Inflammatory macrophage treated with lipopolysaccharide for 1 hour (primary cell): Measurements from ENCODE around the gene LPP.
A peak's percentile ranks its signal among the peaks of the same experiment; 100 is the strongest.

Source experiments
- DNase-seq, 2 donors: peaks; one replicate each; pipeline ENCODE4 v3.0.0-alpha.2; 2020 to 2022

LPP gene

GRCh38 chr3:188497021-188497420 is 343.1 kb downstream of the LPP start:
- no peak for DNase-seq

- DNase-seq = peak in 1 of 2 donors; percentile 36
Measured at GRCh38 chr3:188503647-188504046, 349.7 kb downstream of the LPP start.

- DNase-seq = peak in 1 of 2 donors; percentile 62
Measured at GRCh38 chr3:188505151-188505550, 351.2 kb downstream of the LPP start.

- DNase-seq = peak in 1 of 2 donors; percentile 49
Measured at GRCh38 chr3:188505911-188506310, 352.0 kb downstream of the LPP start.

GRCh38 chr3:188506446-188506845 is 352.5 kb downstream of the LPP start:
- peak; percentile 54 to 59 for DNase-seq

- peak; percentile 92 to 98 for DNase-seq
Measured at GRCh38 chr3:188507244-188507720, 353.3 kb downstream of the LPP start.

GRCh38 chr3:188508454-188508853 is 354.5 kb downstream of the LPP start:
- DNase-seq = no peak

- DNase-seq = no peak
Measured at GRCh38 chr3:188509316-188509715, 355.4 kb downstream of the LPP start.

- DNase-seq = peak in 1 of 2 donors; percentile 44
Measured at GRCh38 chr3:188510366-188510765, 356.4 kb downstream of the LPP start.

GRCh38 chr3:188513662-188514328 is 359.8 kb downstream of the LPP start:
- no peak for DNase-seq

- no peak for DNase-seq
Measured at GRCh38 chr3:188516515-188516914, 362.6 kb downstream of the LPP start.

- no peak for DNase-seq
Measured at GRCh38 chr3:188518416-188518815, 364.5 kb downstream of the LPP start.

- no peak for DNase-seq
Measured at GRCh38 chr3:188518835-188519452, 365.0 kb downstream of the LPP start.

- no peak for DNase-seq
Measured at GRCh38 chr3:188520466-188520865, 366.5 kb downstream of the LPP start.

GRCh38 chr3:188522115-188522514 is 368.2 kb downstream of the LPP start:
- no peak for DNase-seq

- no peak for DNase-seq
Measured at GRCh38 chr3:188523291-188523690, 369.3 kb downstream of the LPP start.

- DNase-seq = no peak
Measured at GRCh38 chr3:188524052-188524451, 370.1 kb downstream of the LPP start.

- peak; percentile 40 to 49 for DNase-seq
Measured at GRCh38 chr3:188526057-188526456, 372.1 kb downstream of the LPP start.

GRCh38 chr3:188527389-188527788 is 373.4 kb downstream of the LPP start:
- no peak for DNase-seq

- DNase-seq = no peak
Measured at GRCh38 chr3:188528396-188528795, 374.4 kb downstream of the LPP start.

- DNase-seq = no peak
Measured at GRCh38 chr3:188529228-188529627, 375.3 kb downstream of the LPP start.

GRCh38 chr3:188530226-188530625 is 376.3 kb downstream of the LPP start:
- DNase-seq = no peak

- no peak for DNase-seq
Measured at GRCh38 chr3:188531210-188531609, 377.3 kb downstream of the LPP start.

GRCh38 chr3:188533172-188533571 is 379.2 kb downstream of the LPP start:
- no peak for DNase-seq
